ENCODE results near the gene CKAP4.

CKAP4 gene

DNA sequence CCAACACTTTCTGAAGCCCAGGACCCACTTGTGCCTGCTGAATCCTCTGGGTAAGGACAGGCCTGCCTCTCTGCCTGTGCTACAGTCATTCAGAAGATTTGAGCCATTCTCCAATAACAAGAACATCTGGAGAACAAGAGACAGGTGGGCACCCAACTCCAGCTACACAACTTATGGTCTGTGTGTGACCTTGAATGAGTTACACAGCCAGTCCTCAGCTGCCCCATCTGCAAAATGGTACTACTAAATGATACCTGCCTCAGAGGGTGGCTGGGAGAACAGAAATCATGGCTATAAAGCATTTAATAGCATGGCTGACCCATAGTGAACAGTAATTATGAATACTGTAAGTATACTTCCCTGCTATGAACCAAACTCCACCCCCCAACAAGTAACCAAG, 4.2 kb downstream of the CKAP4 start:
- no peak for DNase-seq

DNA sequence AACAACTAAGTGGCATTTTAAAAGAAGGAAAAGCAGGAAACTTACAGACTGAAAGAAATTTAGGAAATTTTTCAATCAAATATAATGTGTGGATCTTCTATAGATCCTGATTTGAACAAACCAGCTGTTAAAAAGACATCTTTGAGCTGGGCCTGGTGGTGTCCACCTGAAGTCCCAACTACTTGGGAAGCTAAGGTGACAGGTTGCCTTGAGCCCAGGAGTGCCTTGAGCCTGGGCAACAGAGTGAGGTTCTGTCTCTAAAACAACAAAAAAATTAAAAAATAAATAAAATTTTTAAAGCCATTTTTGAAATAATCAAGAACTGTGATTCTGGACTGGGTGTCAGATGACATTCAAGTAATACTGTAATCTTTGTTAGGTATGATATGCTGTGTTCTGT, 7.0 kb downstream of the CKAP4 start:
- no peak for DNase-seq

DNA sequence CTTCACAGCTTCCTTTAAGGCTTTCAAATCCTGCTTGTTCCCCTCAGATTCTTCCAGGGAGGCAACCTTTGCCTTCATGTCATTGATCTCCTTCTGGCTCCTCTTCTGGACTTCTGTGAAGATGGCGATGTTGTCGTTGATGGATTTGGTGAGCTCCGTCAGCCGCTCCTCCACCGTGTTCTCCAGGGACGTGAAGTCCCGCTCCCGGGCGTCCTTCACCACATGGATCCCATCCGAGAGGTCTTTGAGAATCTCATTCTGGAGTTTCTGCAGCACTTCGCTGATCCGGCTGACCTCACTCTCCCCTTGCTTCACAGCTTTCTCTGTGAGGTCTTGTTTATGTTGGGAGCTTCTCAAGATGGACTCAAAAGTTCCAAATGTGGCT, 7.9 kb downstream of the CKAP4 start:
- DNase-seq = no peak

DNA sequence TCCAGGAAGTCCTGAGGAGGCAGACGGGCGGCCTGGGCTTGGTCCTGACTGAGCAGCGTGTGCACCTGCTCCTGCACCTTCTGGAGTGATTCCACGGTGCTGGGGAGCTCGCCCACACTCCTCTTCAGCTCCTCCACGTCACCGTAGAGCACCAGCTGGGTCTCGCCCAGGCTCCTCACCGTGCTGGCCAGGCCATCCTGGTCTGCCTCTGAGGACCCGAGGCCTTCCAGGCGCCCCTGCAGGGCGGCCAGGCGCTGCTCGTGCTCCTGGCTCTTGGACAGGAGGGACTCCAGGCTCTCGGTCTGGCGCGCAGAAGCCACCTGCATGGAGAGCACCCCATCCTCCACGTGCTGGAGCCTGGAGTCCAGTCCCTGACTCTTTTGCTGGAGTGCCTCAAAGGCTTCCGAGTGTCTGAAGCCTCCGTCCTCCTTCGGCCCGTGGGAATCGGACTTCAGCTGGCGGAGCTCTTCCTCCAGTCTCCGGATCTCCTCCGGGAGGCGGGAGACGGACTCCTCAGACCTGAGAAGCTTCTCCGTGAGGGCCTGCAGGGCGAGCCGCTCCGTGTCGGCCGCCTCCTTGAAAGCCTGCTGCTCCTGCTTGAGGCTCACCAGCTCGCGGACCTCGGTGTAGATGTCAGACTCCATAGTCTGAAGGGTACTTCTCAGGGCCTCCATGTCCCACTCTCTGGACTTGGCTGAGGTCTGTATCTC, 8.4 kb downstream of the CKAP4 start:
- DNase-seq = no peak

DNA sequence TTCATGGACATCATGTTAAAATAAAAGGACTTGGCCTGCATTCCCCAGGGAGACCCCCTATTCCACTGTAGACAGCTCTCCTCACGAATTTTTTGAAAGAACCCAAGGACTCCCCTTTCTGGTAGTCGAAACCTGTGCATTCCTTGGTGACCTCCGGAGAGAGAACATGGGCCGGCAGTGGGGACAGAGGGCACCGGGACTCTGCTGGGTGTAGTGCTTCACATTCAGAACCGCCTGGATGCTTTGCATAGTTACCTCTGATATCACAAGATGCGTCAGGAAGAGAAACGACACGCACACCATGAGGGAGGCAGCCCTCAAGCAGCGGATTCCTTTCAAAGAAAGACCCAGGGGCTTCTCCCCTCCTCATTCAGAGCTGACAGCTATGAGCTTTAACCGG, 9.7 kb downstream of the CKAP4 start:
- no peak for DNase-seq

DNA sequence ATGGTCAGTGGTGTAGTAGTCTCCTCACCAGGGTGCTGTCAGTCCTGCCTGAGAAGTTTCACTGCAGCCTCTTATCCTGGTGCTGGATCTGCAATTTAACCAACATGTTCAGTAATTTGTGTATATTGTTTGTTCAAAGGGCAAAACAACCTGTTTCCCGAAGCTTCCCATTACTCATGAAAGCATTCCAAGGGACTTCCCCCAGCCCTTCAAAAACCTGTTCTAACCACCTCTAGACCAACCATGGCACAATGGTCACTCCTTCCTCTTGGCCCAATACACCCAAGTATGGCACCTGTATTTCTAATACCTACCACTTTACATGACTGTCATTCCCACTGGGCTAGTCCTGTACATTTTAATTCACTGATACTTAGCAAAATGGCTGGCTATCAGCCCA, 12.1 kb downstream of the CKAP4 start:
- no peak for DNase-seq

DNA sequence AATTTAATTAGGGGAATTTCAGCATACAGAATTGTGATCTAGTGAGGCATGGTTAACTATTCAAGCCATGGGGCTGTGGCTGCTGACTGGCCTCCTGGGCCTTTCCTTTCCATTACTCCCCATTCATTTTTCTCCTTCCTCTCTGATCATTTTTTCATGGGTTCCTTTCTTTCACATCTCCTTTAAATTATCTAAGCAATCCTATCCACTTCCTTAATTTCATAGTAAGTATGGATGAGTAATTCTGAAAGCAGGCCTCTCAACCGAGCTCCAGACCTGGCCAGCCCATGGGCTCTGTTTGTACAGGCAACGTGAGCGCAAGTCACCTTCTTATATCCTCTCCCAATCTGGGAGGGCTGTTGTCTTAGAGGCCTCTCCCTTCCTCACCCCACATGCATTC, 13.4 kb downstream of the CKAP4 start:
- no peak for DNase-seq

DNA sequence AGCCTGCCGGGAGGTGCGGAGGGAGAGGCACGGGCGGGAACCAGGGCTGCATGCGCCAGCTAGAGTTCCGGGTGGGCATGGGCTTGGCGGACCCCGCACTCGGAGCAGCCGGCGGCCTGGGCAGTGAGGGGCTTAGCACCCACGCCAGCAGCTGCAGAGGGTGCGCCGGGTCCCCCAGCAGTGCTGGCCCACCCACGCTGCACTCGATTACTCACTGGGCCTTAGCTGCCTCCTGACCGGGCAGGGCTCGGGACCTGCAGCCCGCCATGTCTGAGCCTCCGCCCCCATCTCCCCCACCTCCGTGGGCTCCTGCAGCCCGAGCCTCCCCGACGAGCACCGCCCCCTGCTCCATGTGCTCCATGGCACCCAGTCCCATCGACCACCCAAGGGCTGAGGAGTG, 14.8 kb downstream of the CKAP4 start:
- no peak for DNase-seq

DNA sequence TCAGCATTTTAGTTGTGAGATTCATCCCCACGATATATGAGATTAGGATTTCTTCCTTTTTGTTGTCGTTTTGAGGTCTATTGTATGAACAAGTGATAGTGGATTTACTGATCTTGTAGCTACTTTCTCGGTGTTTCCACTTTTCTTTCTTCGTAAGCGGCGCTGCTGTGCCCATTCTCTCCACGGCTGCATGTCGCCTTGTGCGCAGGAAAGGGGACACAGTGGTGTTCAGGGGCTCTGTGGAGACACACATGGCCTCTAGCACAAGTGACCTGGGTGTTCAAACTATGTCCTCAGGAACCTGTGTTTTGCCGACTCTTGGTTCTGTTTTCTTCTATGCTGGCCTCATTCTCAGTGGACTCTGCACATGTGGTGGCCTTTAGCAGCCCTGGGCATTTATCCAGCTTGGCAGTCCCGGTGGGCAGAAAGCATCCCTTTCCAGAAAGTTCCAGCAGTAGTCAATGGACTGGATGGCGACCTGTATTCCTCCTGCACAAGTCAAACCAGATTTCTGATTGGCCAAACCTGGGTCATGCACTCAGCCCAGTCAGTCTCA, 18.7 kb downstream of the CKAP4 start:
- no peak for DNase-seq

DNA sequence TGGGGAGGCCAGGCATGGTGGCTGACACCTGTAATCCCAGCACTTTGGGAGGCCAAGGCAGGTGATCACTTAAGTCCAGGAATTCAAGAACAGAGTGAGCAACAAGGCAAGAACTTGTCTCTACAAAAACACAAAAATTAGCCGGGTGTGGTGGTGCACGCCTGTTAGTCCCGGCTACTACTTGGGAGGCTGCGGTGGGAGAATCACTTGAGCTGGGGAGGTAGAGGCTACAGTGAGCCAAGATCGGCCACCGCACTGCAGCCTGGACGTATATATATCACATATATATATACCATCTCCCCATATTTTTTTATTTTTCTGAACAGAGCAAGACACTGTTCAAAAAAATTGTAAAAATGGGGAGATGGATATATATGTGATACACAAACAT, 19.5 kb downstream of the CKAP4 start:
- no peak for DNase-seq

DNA sequence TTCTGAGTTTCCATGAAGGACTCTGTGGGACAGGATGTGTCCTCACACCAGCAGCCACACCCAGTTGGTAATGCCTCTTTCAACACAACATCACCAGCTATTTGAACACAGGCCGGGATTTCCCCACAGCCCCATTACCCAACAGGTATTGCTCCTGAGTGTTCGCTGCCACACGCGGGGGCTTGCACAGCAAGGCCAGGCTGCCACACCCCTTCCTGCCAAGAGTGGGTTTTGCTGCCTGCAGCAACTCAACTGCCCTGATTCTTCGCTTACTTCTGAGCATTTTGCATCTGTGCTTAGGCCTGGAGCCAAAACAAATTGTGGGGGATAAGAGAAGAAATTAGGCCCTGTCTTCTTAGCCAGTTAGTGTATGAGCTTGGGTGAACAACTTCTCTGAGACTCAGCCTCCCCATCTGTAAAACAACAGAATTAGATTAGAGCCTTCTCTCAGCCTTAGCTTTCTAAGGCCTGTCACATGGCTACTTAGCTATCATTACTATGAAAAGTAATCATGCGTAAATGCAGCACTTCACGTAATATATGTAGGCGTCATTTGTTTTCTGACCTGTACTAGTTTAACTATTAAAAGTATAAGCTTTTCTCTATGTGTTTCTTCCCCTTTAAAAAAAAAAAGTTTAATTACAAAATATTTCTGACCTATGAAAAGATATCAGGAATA, 20.0 kb downstream of the CKAP4 start:
- no peak for DNase-seq

DNA sequence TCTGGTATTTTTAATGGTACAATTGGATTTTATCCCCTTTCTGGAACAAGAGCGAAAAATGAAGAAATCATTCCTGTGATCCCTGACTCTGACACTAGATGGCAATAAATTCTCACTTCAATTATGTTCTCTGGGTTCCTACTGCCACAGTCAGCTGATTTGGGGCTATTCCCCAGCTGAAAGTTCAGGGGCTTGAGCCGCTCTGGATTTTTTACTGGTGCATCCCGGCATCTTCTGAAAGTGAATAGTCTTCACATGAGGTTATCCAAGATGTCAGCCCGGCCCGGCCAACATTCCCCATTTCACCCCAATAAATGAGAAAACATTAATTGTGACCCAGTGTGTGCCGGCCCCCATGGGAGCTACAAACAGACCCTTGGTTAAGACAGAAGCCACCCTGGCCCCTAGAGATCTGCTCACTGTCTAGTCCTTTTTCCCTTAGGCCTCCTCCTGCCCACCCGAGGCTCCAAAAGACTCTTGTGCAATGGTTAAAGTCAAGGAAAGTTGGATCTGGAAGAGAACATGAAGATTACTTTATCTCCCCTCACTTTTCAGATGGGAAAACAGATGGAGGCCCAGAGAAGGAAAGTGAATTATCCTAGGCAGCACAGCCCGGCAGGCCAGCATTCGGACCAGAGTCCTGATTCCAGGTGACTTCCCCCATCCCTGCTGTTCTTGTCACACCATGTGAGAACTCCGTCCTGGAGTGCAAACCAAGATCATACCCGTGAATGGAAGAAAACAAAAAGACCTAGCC, 20.8 kb downstream of the CKAP4 start:
- peak in 15 of 51 donors; percentile 4 to 58 (median 14) for DNase-seq

DNA sequence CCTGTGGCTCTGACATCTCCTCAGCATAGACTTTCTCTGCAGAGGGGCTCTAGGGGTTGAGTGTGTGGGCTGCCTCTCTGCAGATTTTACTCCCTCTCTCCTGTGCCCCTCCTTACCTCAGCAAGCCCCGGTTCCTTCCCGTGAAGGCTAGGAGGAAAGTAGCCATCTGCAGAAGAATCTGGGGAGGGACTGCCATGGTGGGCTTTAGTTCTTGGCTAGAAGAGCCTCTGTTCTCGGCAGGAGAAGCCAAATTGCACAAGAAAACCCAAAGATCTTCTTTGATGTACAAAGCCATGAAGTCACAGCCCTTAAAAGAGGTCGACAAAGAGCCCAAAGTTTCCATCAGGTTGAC, 23.5 kb downstream of the CKAP4 start:
- no peak for DNase-seq

DNA sequence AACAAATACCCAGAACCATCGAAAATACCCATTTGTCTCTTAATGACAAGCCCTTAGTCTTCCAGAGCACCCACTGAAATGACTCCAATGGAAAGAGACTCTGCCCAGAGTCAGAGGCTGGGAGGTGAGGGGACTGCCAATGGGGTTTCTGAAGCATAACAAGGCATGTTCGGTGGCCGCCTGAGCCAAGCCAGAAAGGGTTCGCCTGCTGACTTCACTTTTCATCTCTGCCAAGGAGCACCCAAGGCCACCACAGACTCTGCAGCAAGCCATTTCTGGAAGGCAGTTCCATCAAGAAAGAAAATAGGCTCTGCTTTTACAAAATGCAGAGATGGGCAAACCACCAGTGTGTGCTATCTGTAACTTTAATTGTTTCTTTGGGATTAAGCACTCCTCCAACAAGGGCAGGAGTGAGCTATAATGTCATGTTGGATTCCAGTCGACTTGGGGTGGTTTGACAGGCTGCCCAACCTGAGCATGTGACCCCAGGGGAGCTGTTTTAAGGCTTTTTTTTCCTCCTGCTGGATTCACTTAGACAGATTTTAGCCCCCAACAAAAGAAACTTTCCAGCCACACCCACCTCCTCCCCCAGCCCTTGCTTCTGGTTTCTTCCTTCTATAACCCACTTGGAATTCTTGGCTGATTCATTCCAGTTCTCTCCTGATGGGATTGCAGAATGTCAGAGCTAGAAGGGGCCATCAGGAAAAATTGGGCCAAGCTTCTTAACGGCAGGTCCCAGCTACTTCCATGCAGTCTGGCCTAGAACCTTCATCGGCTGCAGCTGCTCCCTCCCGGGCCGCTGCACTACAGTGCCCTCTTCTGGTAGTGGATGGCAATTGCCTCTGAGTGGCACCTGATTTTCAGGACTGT, 24.1 kb downstream of the CKAP4 start:
- DNase-seq = peak in 40 of 51 donors; percentile 4 to 73 (median 38)

DNA sequence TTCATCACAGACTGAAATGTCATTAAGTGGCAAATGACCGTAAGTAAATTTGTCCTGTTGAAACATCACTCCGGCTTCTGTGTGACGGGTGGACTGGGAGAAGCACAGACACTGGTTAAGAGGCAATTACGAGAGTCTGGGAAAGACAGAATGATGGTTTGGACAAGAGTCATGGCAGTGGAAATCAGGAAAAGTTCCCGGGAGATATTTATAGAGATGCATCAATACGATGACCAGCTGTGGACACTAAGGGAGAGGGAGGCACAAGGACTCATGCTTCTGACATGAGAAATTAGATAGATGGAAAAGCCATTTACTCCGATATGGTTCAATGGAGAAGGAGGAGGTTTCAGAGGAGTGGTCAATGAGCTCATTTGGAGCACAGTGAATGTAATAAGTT, 27.3 kb downstream of the CKAP4 start:
- DNase-seq = no peak

DNA sequence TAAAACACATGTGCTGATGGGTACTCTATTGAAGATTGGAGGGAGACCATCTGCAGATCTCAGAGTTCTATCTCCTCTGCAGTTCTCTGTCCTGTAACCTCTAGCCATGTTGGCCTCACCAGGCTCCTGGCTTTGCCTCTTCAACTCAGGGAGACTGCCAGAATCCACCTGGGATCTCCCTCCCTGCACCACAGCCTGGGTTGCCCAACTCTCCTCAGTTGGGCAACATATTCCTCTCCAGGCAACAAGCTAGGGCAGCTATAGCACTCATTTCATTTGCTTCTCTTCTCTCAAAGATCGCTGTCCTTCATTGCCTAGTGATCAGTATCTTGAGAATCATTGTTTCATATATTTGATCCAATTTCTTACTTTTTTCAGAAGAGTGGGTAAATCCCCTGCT, 28.8 kb downstream of the CKAP4 start:
- no peak for DNase-seq

DNA sequence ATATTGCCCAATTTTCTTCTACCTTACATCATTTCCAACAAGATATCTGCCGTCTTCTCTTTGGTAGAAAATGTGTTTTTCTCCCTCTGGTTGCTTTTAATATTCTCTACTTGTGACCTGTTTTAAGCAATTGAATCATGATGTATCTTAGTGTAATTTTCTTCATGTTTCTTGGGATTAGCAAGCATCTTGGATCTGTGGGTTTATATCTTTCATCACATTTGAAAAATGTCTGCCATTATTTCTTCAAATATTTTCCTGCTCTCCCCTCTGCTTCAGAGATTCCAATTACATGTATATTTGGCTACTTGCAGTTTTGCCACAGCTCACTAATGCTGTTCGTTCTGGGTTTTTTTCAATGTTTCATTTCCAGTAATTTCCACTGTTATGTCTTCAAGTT, 30.1 kb downstream of the CKAP4 start:
- DNase-seq = no peak

DNA sequence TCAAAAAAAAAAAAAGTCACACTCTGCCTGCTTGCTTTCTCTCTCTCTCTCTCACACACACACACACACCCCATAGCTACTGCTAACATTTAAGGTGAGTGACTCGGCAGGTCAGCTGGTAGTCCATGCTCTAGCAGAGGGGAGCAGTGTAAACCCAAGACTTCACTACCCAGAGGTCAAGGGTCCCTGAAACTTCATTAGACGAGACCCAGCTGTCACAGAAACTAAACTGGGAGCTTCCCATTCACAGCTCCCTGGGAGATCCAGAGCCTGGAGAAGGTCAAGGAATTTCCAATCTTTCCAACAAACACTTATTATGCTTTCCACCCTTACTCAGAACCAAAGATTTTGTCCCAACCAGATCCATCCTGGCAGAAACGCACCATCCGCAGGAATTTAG, 33.2 kb downstream of the CKAP4 start:
- no peak for DNase-seq

DNA sequence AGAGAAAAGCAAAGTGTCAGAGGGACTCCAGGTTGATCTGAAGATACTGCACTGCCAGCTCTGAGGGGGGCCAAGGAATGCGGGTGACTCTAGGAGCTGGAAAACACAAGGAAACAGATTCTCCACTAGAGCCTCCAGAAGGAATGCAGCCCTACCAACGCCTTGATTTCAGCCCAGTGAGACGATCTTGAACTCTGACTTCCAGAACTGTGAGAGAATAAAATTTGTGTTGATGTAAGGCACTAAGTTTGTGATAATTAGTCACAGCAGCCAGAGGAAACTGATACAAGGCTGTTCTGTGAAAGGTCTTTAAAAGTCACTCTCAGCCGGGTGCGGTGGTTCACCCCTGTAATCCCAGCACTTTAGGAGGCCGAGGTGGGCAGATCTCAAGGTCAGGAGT, 34.2 kb downstream of the CKAP4 start:
- no peak for DNase-seq

DNA sequence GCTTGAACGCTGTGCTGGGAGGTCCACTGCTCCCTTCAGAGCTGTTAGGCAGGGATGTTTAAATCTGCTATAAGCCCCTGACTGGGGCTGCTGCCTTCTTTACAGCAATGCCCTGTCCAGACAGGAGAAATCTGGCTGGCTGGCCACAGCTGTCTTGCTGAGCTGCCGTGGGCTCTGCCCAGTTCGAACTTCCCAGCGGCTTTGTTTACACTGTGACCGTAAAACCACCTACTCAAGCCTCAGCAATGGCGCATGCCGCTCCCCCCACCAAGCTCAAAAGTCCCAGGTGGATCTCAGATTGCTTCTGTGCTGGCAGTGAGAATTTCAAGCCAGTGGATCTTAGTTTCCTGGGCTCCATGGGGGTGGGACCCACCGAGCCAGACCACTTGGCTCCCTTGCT, 35.8 kb downstream of the CKAP4 start:
- DNase-seq = no peak

DNA sequence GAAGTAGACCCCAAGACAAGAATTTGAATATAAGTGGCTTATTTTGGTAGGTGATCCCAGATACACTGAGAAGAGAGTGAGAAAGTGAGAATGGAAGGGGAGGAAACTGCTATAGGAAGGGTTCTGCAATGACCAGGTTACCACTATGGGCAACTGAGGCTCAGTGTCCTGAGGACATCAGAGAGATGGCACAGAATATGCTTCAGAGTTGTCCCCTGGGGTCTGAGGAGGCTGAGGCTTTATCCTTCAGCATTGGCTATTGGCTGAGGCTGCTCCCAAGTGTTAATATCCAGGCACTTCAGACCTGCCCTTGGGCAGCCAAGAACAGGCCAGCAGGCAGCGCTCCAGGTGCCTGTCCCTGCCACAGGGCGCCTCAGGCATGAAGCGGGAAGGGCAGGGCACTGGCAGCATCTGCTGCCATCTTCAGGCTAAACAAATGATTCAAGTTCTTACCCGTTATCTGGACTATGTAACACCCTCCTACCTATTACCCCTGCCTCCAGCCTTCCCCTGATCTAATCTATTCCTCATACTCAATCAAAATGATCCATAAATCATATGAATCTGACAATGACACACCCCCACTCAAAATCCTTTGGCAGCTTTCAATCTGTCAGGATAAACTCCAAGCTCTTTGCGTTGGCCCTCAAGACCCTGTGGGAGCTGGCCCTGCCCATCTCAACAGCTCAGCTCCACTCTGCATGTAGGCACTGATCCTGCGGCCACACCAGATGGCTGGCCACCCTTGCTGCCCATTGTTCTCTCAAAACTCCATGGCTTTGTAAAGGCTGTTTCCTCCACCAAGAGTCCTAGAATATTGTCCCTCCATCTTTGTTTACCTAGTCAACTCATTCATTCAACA, 42.4 kb downstream of the CKAP4 start:
- DNase-seq = peak in 22 of 51 donors; percentile 4 to 51 (median 17)

Measured in hypothalamus (tissue), 51 donors.